HG03280 (cell line): ENCODE results near the gene METAP1.
"Not testable (repeated sequence)": the region's sequence is repeated elsewhere in the genome, so short reads cannot be mapped to it uniquely, and the experiment has no call there.

Experiments used
- ATAC-seq: cut with Tn5 transposase; IDR thresholded peaks from one replicate; pipeline ENCODE4 v1.9.1; 2021; ENCODE audit warnings: mild to moderate bottlenecking, moderate library complexity; ENCODE audit not compliant: unreplicated experiment

Gene METAP1

DNA sequence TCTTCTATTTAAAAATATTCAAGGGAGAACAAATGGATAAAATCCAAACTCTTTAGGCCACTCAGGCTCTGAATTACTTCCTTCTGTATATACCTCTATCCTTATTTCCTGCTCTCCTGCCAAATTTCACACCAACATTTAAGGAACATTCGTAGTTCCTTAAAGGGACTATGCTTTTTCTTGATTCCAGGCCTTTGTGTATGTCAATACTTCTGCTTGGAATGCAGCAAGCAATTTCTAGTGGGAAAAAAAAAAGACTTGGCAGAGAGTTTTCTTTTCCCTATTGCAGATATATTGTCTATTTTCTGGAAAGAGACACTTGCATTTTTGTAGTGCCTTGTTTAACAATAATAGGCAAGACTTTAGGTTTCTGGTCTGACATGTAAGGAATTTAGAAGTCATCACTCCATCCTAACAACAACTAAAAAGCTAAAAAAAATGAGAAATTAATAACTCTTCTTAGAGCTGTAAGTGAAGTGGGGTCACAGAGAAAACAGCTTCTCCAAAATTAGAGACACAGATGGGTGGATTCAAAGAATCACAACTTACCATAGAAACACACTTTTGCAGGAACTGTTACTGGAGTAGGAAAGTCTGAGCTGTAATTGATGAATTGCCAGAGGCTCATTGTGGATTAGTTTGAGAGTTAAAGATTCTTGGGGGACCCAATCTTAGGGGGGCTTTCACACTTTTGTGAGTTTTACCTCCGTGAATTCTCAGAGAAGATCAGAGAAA is 95.1 kb downstream of the METAP1 start:
- no peak for ATAC-seq

DNA sequence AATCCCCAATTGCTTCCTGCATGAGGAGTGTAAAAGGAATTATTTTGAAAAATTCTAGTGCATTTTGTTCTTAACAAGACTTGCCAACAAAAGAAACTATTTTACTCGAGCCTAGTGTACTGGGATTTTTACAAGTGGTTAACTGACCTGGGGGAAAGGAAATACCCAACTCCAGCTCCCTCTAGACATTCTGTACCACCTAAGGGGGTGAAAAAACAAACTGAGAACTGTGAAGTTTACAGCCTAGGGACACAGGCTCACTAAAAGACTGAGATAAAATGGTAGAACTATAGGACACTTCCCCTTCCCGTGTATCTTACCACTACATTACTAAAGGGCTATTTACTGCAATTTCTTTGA is 95.7 kb downstream of the METAP1 start:
- ATAC-seq: no peak

DNA sequence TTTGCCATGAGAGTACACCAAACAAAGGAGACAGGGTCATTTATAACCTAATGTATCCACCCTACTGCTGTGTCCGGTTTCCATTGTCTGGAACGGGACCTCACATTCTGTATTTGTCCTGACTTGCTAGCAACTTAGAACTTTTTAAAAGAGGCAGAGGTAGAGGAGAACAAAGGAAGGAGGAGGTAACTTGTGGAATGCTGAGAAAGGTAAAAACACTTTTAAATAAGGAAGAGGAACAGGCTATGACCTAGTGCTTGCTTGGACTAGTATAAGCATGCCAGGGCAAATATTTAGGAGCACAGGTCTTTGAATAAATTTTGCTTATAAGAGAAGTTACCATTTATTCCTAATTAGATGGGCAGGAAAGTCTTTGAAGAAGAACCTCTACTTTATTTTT is 96.3 kb downstream of the METAP1 start:
- not testable (repeated sequence) for ATAC-seq

DNA sequence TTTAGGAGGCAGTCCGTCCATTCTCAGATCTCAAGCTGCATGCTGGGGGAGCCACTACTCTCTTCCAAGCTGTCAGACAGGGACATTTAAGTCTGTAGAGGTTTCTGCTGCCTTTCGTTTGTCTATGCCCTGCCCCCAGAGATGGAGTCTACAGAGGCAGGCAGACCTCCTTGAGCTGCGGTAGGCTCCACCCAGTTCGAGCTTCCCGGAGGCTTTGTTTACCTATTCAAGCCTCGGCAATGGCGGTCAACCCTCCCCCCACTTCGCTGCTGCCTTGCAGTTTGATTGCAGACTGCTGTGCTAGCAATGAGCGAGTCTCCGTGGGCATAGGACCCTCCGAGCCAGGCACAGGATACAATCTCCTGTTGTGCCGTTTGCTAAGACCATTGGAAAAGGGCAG is 103.8 kb downstream of the METAP1 start:
- no peak for ATAC-seq

DNA sequence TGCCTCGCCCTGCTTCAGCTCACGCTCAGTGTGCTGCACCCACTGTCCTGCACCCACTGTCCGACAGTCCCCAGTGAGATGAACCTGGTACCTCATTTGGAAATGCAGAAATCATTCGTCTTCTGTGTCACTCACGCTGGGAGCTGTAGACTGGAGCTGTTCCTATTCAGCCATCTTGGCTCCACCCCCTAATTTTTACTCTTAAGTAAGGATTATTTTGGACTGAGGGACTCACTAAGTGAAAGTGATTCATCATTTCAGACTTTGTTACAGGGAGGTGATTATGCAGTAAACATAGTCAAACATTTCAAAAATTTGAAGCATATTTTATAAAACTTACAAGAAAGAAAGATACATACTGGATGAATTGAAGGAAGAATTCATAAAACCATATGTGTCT is 104.3 kb downstream of the METAP1 start:
- not testable (repeated sequence) for ATAC-seq

DNA sequence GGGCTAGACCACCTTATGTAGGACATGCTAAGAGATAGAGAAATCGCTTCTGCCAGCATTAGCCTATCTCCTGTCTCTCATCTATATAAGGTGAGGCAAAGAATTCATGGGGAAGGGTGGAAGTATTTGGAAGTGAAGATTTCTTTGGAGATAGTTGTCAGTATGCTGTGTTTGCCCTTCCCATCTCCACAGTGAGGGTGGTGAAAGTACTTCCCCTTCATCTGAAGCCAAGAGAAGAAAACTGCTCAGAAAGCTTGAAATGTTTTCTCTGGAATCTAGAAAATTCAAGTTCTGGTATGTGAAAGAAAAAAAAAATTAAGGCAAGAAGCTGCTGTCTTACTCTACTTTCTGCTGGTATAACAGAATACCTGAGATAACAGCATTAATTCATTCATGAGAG is 105.4 kb downstream of the METAP1 start:
- ATAC-seq: no peak

DNA sequence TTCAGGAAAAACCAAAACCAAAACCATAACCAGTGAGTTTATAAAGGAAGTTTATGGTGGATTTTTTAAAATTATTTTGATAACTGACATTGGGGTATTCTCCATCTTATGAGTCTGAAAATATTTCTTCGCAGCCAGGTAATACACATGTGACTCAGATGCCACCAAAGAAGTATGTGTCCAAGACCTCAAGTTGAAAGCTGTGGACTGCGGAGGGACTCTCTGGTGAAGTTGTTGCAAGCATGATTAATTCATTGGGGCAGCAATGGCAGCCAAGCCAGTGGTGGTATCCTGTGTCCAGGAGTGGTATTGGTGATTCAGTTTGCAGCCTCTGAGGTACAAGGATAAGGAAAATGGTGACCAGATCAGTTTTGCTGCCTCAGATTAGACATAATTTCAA is 107.1 kb downstream of the METAP1 start:
- no peak for ATAC-seq

DNA sequence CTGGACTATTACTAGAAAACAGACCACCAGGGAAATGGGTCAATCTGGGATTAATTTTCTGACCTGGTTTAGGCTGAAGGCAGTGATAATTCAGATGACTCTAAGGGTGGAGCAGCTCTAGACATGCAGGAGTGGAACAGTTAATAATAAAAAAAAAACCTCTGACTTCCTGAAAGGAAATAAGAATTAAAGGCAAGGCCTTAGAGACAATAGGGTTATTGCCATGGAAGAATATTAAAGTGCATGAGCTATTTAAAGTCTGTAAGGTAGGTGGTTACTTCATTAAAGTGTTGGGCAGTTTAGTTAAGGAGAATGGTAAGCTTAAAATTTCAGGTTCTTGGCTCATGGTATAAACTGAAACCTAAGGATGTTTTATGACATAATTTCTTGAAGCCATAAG is 107.6 kb downstream of the METAP1 start:
- ATAC-seq: no peak

DNA sequence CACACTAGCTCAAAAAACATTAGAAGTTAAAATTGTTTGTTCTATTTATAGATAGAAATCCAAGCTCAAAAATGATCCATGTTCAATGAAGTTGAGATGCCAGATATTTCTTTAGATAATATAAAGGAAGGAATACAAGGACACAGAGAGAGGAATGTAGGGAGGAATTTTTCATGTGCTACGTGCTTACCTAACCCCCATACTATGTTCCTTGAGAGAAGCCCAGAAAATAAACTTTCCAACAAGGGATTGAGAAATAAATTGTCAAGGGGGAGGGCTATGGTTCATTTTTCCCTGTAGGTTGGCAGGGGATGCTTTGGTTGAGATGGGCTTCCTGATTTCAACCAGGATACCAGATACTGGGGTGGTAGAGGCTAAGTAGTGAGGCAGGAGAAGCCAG is 108.6 kb downstream of the METAP1 start:
- ATAC-seq: no peak

DNA sequence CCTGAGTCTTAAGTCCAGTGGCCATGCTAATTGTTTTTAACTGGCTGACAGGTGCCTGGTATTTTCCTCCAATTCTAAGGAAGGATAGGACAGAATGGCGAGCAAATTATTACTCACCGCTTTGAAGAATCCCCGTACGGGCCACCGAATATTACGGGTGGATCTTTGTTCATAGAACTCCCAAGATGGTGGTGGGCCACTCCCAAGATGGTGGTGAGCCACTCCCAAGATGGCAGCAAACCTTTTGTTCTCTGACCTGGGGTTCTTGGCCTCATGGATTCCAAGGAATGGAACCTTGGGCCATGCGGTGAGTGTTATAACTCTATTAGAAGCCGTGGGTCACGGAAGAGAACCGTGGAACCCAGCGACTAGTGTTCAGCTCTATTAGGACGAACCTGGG is 113.8 kb downstream of the METAP1 start:
- not testable (repeated sequence) for ATAC-seq
